HG03469 (cell line): ENCODE results near the gene PPFIA1.

Experiments used
- ATAC-seq: cut with Tn5 transposase; IDR thresholded peaks from one replicate; pipeline ENCODE4 v1.9.1; 2021; ENCODE audit warnings: mild to moderate bottlenecking, moderate library complexity, moderate number of reproducible peaks; ENCODE audit not compliant: unreplicated experiment

PPFIA1 gene

GRCh38 chr11:70409871-70410270 is 139.4 kb downstream of the PPFIA1 start:
- no peak for ATAC-seq

- ATAC-seq: no peak
Observed at GRCh38 chr11:70410276-70411205, 140.1 kb downstream of the PPFIA1 start.

GRCh38 chr11:70411713-70412452 is 141.4 kb downstream of the PPFIA1 start:
- no peak for ATAC-seq

- ATAC-seq: no peak
Observed at GRCh38 chr11:70413151-70413550, 142.7 kb downstream of the PPFIA1 start.

GRCh38 chr11:70414341-70415100 is 144.0 kb downstream of the PPFIA1 start:
- no peak for ATAC-seq

GRCh38 chr11:70415191-70415590 is 144.7 kb downstream of the PPFIA1 start:
- no peak for ATAC-seq

GRCh38 chr11:70415642-70416395 is 145.3 kb downstream of the PPFIA1 start:
- no peak for ATAC-seq

- no peak for ATAC-seq
Observed at GRCh38 chr11:70416881-70417280, 146.4 kb downstream of the PPFIA1 start.

GRCh38 chr11:70418130-70418529 is 147.6 kb downstream of the PPFIA1 start:
- ATAC-seq: no peak

- no peak for ATAC-seq
Observed at GRCh38 chr11:70419307-70420007, 149.0 kb downstream of the PPFIA1 start.

- ATAC-seq: no peak
Observed at GRCh38 chr11:70420008-70420464, 149.5 kb downstream of the PPFIA1 start.

GRCh38 chr11:70420496-70420895 is 150.0 kb downstream of the PPFIA1 start:
- ATAC-seq: no peak

- ATAC-seq: no peak
Observed at GRCh38 chr11:70421123-70421522, 150.6 kb downstream of the PPFIA1 start.

- no peak for ATAC-seq
Observed at GRCh38 chr11:70422692-70423522, 152.4 kb downstream of the PPFIA1 start.

GRCh38 chr11:70423523-70424505 is 153.3 kb downstream of the PPFIA1 start:
- no peak for ATAC-seq

- ATAC-seq: no peak
Observed at GRCh38 chr11:70424765-70425344, 154.4 kb downstream of the PPFIA1 start.

GRCh38 chr11:70427436-70427835 is 156.9 kb downstream of the PPFIA1 start:
- ATAC-seq: no peak
